ENCODE measurements around the gene PPCDC.

DNA sequence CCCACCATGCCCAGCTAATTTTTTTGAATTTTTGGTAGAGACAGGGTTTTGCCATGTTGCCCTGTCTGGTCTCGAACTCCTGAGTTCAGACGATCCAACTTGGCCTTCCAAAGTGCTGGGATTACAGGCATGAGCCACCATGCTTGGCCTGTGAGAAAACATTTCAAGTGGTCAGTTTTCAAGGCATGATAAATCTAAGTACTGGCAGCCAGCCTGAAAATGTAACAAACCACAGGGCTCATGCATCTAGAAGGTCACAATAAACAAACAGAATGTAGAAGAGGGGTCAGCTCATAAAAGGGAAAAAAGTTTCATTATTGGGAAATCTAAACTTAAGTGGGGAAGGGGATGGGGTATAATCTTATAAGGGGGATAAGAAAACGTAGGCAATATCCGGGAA is 39.9 kb downstream of the PPCDC start:
- TF ChIP-seq, protein P1, sequence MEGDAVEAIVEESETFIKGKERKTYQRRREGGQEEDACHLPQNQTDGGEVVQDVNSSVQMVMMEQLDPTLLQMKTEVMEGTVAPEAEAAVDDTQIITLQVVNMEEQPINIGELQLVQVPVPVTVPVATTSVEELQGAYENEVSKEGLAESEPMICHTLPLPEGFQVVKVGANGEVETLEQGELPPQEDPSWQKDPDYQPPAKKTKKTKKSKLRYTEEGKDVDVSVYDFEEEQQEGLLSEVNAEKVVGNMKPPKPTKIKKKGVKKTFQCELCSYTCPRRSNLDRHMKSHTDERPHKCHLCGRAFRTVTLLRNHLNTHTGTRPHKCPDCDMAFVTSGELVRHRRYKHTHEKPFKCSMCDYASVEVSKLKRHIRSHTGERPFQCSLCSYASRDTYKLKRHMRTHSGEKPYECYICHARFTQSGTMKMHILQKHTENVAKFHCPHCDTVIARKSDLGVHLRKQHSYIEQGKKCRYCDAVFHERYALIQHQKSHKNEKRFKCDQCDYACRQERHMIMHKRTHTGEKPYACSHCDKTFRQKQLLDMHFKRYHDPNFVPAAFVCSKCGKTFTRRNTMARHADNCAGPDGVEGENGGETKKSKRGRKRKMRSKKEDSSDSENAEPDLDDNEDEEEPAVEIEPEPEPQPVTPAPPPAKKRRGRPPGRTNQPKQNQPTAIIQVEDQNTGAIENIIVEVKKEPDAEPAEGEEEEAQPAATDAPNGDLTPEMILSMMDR (IDR thresholded peaks at IDR 0.05; ENCODE audit: borderline replicate concordance, extremely low read depth, low read length, poor library complexity, severe bottlenecking) = no peak
- no peak for TF ChIP-seq EZH2 (IDR thresholded peaks at IDR 0.05; ENCODE audit: borderline replicate concordance, low read depth, low read length, severe bottlenecking)
